ENCODE results near the gene FGF19. TPM values are rescaled to one million over a fixed set of nuclear protein-coding genes. Genes with fewer than 3 reads are reported as not detected.

The FGF19 gene
- total RNA-seq, 1 experiment from 2014 or later, result not detected

- no peak for DNase-seq (ENCODE audit: low read depth)
These were observed 14.3 kb upstream of the FGF19 start for GRCh38 chr11:69718147-69718546.

GRCh38 chr11:69716891-69717747 is 13.3 kb upstream of the FGF19 start:
- DNase-seq (ENCODE audit: low read depth), result no peak

- no peak for DNase-seq (ENCODE audit: low read depth)
These were observed 12.3 kb upstream of the FGF19 start for GRCh38 chr11:69716099-69716498.

GRCh38 chr11:69715446-69715845 is 11.6 kb upstream of the FGF19 start:
- DNase-seq (ENCODE audit: low read depth), result no peak

GRCh38 chr11:69711822-69712801 is 8.3 kb upstream of the FGF19 start:
- DNase-seq (ENCODE audit: low read depth), result no peak

GRCh38 chr11:69708736-69709401 is 5.0 kb upstream of the FGF19 start:
- DNase-seq (ENCODE audit: low read depth), result no peak

- no peak for DNase-seq (ENCODE audit: low read depth)
These were observed 3.4 kb upstream of the FGF19 start for GRCh38 chr11:69707176-69707575.

- no peak for DNase-seq (ENCODE audit: low read depth)
These were observed 2.3 kb upstream of the FGF19 start for GRCh38 chr11:69705901-69706787.

GRCh38 chr11:69705351-69705811 is 1.6 kb upstream of the FGF19 start:
- DNase-seq (ENCODE audit: low read depth), result no peak

GRCh38 chr11:69704508-69705253 is 859 bp upstream of the FGF19 start:
- DNase-seq (ENCODE audit: low read depth), result no peak

- no peak for DNase-seq (ENCODE audit: low read depth)
These were observed 412 bp downstream of the FGF19 start for GRCh38 chr11:69703453-69703767.

GRCh38 chr11:69702769-69703452 is 911 bp downstream of the FGF19 start:
- no peak for DNase-seq (ENCODE audit: low read depth)

GRCh38 chr11:69702239-69702691 is 1.6 kb downstream of the FGF19 start:
- DNase-seq (ENCODE audit: low read depth), result no peak

GRCh38 chr11:69700278-69701140 is 3.3 kb downstream of the FGF19 start:
- peak; percentile 74 for DNase-seq (ENCODE audit: low read depth)

- DNase-seq (ENCODE audit: low read depth), result peak; percentile 13
These were observed 4.6 kb downstream of the FGF19 start for GRCh38 chr11:69699213-69699612.

GRCh38 chr11:69698362-69698761 is 5.5 kb downstream of the FGF19 start:
- no peak for DNase-seq (ENCODE audit: low read depth)

- DNase-seq (ENCODE audit: low read depth), result no peak
These were observed 6.0 kb downstream of the FGF19 start for GRCh38 chr11:69697861-69698260.

- DNase-seq (ENCODE audit: low read depth), result no peak
These were observed 6.4 kb downstream of the FGF19 start for GRCh38 chr11:69697469-69697843.
